PFSK-1 (cell line): ENCODE measurements around the gene SPHK2.

Experiments
- FOXP2 ChIP-seq: optimal IDR thresholded peaks from 2 replicates; pipeline ENCODE3; 2011; ENCODE audit warnings: borderline replicate concordance, control low read depth, inconsistent platforms; ENCODE audit not compliant: insufficient read depth; ENCODE audit errors: extremely low read length, extremely low read depth
- POLR2AphosphoS5 ChIP-seq: IDR thresholded peaks from 2 replicates; pipeline ENCODE4 v1.6.1; 2012; ENCODE audit warnings: low read depth, mild to moderate bottlenecking, control low read depth, low read length, moderate library complexity
- SIN3A ChIP-seq: IDR thresholded peaks from 2 replicates; pipeline ENCODE4 v1.6.1; 2012; ENCODE audit warnings: mild to moderate bottlenecking, low read length, moderate library complexity, borderline replicate concordance; ENCODE audit not compliant: insufficient read depth
- TAF1 ChIP-seq: IDR thresholded peaks from 2 replicates; pipeline ENCODE4 v1.6.1; 2012; ENCODE audit warnings: low read length, control low read depth, borderline replicate concordance; ENCODE audit not compliant: insufficient read depth
- TF ChIP-seq, protein P1 (sequence below), 2 experiments: IDR thresholded peaks; 2 replicates each; pipeline versions ENCODE4 v1.6.1 to v1.8.0; 2011 to 2012; ENCODE audit warnings: low read depth in 2 of 2, low read length in 2 of 2, control low read depth in 1 of 2, inconsistent platforms in 1 of 2, mild to moderate bottlenecking in 1 of 2, moderate library complexity in 1 of 2; ENCODE audit not compliant: insufficient read depth in 1 of 2

Gene SPHK2

DNA sequence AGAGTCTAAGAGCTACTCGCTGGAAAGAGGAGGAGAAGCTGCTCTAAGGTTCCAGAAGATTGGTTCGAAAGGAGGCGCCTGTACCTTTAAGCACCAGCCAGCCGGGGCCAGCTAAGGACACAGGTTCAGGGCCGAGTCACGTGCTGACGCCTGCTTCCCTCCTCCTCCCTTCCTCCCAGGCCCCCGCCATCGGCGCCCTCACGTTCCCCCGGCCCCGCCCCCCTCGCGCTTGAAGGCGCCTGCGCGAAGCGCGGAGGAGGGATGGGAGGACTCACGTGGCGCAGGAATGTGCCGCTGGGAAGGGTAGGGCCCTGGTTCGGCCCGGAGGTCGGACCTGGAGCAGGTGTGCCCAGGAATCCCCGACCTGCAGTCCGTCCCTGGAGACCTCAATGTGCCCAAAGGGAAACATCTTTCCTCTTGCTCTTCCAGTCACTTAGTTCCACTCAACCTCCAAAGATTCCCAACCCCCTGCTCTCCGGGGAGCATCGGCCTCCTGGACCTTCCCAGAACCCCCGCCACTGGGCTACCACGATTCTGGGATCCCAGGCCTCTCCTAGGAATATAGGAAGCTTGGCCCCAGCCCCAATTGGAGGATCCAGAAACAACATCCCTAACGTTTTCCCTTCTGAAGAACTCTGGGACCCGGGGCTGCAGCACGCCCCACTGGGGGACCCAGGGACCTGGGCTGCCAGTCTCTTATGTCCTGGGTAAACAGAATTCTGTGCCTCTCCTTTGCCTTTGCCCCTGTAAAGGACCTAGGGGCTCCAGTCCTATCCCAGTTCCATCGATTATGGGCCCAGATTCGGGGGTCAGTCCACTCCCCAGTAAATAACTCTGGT lies 15.3 kb downstream of the SPHK2 start:
- TF ChIP-seq FOXP2 (peak; percentile 76), SIN3A (peak; percentile 37; the same call in 1 of the 2 replicates)
- TF ChIP-seq, protein P1, sequence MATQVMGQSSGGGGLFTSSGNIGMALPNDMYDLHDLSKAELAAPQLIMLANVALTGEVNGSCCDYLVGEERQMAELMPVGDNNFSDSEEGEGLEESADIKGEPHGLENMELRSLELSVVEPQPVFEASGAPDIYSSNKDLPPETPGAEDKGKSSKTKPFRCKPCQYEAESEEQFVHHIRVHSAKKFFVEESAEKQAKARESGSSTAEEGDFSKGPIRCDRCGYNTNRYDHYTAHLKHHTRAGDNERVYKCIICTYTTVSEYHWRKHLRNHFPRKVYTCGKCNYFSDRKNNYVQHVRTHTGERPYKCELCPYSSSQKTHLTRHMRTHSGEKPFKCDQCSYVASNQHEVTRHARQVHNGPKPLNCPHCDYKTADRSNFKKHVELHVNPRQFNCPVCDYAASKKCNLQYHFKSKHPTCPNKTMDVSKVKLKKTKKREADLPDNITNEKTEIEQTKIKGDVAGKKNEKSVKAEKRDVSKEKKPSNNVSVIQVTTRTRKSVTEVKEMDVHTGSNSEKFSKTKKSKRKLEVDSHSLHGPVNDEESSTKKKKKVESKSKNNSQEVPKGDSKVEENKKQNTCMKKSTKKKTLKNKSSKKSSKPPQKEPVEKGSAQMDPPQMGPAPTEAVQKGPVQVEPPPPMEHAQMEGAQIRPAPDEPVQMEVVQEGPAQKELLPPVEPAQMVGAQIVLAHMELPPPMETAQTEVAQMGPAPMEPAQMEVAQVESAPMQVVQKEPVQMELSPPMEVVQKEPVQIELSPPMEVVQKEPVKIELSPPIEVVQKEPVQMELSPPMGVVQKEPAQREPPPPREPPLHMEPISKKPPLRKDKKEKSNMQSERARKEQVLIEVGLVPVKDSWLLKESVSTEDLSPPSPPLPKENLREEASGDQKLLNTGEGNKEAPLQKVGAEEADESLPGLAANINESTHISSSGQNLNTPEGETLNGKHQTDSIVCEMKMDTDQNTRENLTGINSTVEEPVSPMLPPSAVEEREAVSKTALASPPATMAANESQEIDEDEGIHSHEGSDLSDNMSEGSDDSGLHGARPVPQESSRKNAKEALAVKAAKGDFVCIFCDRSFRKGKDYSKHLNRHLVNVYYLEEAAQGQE (IDR thresholded peaks at IDR 0.05; ENCODE audit: insufficient read depth in 1 of 2, low read depth in 2 of 2, low read length in 2 of 2) = no peak

DNA sequence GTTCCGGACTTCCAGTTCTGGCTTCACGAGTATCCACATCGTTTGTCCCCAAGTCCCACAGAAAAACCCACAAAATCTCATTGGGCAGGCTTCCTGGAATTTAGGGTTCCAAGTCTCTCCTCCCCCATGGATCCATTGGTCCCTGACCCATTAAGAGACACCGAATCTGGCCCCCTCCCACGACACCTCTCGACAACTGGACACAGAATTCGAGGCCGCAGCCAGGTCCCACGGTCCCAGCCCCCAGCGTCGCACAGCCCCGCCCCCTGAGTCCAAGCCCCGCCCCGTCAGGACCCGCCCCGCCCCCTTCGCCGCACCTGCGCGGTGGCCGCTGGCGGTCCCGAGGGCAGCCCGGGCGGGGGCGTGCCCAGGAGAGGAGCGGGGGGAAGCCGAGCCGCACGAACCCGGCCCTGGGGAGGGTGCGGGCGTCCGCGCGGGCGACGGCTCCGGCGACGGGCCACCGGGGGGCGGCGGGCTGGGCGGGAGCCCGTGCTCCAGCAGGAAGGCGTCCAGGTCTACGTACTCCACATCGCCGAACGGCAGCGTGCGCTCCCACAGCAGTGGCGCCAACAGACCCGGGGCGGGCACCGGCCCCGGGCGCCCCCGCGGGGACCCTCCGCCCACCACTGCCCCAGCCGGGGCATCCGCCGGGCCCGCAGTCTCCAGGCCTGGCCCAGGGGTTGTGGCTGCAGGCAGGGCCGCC lies 16.1 kb downstream of the SPHK2 start:
- TF ChIP-seq SIN3A (no peak), POLR2AphosphoS5 (peak; percentile 22; the same call in 1 of the 2 replicates), FOXP2 (no peak), TAF1 (no peak)
- TF ChIP-seq, protein P1 (IDR thresholded peaks at IDR 0.05; ENCODE audit: insufficient read depth in 1 of 2, low read depth in 2 of 2, low read length in 2 of 2) = no peak

DNA sequence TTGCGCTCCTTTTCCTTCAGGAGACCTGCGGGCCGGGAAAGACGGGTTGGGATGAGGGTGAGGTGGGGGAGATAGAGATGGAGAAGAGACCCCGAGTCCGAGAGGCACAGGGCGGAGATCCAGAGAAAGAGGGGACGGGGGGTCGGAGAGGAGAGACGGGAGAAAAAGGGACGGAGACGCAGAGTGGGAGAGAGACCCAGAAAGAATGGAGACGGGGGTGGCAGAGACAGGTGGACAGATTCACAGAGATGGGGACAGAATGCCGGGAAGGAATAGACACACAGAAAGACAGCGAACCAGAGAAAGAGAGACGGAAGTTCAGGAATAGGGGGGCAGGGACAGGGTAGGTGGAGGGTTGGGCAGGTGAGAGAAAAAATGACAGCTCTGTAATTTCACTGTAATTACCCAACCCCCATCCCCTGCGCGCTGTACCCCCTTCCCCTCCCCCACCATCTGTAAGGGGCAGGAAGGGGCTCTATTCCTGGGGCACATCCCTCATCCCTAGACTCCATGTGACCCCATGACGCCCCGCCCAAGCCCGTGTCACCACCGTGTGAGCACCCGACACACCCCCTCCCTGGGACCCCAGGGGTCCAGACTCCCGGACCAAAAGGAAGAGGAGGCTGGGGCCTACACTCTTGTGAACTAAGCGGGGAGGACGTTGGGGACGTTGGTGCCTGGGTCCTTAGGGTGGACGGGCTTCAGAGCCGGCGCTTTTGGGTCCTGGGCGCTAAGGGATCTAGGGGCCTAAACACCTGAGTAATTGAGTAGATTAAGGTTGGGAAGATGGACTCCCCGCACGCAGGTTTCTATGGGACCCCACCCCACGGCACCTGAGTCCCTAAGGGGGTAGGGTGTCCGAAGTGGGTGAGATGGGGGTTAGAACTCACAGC lies 16.9 kb downstream of the SPHK2 start:
- TF ChIP-seq TAF1 (no peak), SIN3A (peak; percentile 23; the same call in 1 of the 2 replicates), FOXP2 (no peak), POLR2AphosphoS5 (no peak)

DNA sequence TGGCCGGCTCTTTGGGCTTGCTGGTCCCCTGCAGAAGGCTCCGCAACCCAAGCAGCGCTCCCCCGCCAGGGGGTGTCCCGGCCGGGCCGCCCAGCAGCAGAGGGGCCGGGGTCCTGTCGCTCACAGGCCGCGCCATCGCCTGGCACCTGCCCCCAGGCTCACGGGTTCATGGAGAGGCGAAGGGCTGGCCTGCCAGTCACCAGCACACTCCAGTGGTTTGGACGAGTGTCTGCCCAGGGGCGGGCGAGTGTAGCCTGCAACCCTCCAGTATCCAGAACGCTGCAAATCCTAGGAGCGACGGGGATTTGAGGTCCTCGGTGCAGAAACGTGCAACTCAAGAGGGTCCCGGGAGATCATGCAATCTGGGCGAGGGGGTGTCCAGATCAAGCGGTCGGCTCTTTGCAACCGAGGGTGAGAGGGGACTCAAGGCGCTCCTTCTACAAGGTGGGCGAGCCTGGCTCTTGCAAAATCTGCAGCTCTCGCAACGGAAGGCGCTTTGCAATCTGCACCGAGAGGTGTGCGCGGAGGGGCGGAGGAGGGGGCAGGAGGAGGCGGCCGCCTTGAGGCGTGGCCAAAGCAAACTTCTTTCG lies 17.6 kb downstream of the SPHK2 start, which contains the start of gene DBP:
DBP (minus strand) TSS at position 521 of the 590 bp plus-strand sequence; CDS start at position 136, 385 bp downstream.
- TF ChIP-seq, protein P1 (IDR thresholded peaks at IDR 0.05; ENCODE audit: insufficient read depth in 1 of 2, low read depth in 2 of 2, low read length in 2 of 2) = no peak
- no peak for TF ChIP-seq SIN3A
- no peak; the same call in 1 of the 2 replicates for TF ChIP-seq POLR2AphosphoS5
- TF ChIP-seq FOXP2 = no peak
- TF ChIP-seq TAF1 = no peak
